Keratinocyte (primary cell): Measurements from ENCODE around the gene SORBS2.

Source experiments
- EZH2 ChIP-seq: IDR thresholded peaks from one replicate; pipeline ENCODE4 v1.6.1; 2012; ENCODE audit warnings: inconsistent platforms, mild to moderate bottlenecking, low read length, moderate library complexity
- TF ChIP-seq, protein P1 (sequence below), 3 experiments: IDR thresholded peaks in 1 of 3; conservative IDR thresholded peaks in 1 of 3; optimal IDR thresholded peaks in 1 of 3; 2 replicates in 2 of 3; 3 replicates in 1 of 3; pipeline versions ENCODE3 to v1.5.1; 2011; ENCODE audit warnings: low read length in 3 of 3, mild to moderate bottlenecking in 3 of 3, moderate library complexity in 2 of 3, control low read depth in 1 of 3, inconsistent platforms in 1 of 3; ENCODE audit not compliant: insufficient read depth in 2 of 3; ENCODE audit errors: extremely low read depth in 1 of 3

DNA sequence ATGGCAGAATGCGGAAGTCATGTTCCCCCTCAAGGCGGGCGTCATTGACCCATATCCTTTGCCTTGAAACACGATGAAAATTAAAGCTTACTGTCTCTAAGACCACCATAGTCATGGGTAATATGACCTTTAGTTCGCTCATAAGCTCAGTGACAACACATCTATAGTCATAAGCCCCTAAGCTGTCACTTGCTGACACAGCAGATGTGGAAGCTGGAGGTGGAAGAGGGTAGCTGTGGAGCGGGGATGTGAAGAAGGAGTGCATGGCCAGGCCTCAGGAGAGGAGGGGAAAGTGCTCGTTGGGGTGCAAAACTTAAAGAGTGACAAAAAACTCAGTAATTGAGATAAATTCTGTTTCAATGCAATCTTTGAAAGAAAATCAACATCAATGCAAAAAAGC is 142.7 kb downstream of the SORBS2 start:
- TF ChIP-seq, protein P1, sequence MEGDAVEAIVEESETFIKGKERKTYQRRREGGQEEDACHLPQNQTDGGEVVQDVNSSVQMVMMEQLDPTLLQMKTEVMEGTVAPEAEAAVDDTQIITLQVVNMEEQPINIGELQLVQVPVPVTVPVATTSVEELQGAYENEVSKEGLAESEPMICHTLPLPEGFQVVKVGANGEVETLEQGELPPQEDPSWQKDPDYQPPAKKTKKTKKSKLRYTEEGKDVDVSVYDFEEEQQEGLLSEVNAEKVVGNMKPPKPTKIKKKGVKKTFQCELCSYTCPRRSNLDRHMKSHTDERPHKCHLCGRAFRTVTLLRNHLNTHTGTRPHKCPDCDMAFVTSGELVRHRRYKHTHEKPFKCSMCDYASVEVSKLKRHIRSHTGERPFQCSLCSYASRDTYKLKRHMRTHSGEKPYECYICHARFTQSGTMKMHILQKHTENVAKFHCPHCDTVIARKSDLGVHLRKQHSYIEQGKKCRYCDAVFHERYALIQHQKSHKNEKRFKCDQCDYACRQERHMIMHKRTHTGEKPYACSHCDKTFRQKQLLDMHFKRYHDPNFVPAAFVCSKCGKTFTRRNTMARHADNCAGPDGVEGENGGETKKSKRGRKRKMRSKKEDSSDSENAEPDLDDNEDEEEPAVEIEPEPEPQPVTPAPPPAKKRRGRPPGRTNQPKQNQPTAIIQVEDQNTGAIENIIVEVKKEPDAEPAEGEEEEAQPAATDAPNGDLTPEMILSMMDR (optimal IDR thresholded peaks at IDR 0.05 in 1 of 3, IDR thresholded peaks at IDR 0.05 in 1 of 3, conservative IDR thresholded peaks at IDR 0.05 in 1 of 3; ENCODE audit: extremely low read depth in 1 of 3, insufficient read depth in 2 of 3, low read length in 3 of 3): no peak
- no peak for TF ChIP-seq EZH2
